ENCODE data around the gene CACNA2D2. TPM values are rescaled to one million over a fixed set of nuclear protein-coding genes. Genes with fewer than 3 reads are reported as not detected.

The CACNA2D2 gene
- total RNA-seq = 0.22 TPM in 1 of 2 replicates, not detected in the other

GRCh38 chr3:50503504-50504342 is at the start of gene CACNA2D2:
Gene CACNA2D2, minus strand, starts transcription at chr3:50503634. Its CDS starts 211 bp downstream, at chr3:50503423.

GRCh38 chr3:50358911-50359759 is 144.3 kb downstream of the CACNA2D2 start, which contains the start of gene TMEM115:
Gene TMEM115, minus strand, starts transcription at chr3:50359521. Its CDS starts 458 bp downstream, at chr3:50359063.

GRCh38 chr3:50350527-50351322 is 152.7 kb downstream of the CACNA2D2 start, which contains the start of the genes CYB561D2 and NPRL2:
Gene CYB561D2, plus strand, starts transcription at chr3:50350862. Its CDS starts 572 bp downstream, at chr3:50351434.
Gene NPRL2, minus strand, starts transcription at chr3:50350775. Its CDS starts 123 bp downstream, at chr3:50350652.

GRCh38 chr3:50345586-50346234 is 157.7 kb downstream of the CACNA2D2 start, which contains the start of gene ZMYND10:
Gene ZMYND10, minus strand, starts transcription at chr3:50345732. Its CDS starts 153 bp downstream, at chr3:50345579.

GRCh38 chr3:50340448-50341329 is 162.7 kb downstream of the CACNA2D2 start, which contains the start of gene RASSF1:
Gene RASSF1, minus strand, starts transcription at chr3:50340836. Its CDS starts 31 bp downstream, at chr3:50340805.

GRCh38 chr3:50327943-50328691 is 175.3 kb downstream of the CACNA2D2 start, which contains the start of gene TUSC2:
Gene TUSC2, minus strand, starts transcription at chr3:50328223. Its CDS starts 124 bp downstream, at chr3:50328099.

GRCh38 chr3:50322386-50323091 is 180.9 kb downstream of the CACNA2D2 start, which contains the start of gene HYAL2:
Gene HYAL2, minus strand, starts transcription at chr3:50322745. Its CDS starts 2,256 bp downstream, at chr3:50320489.

Small RNA genes within 50 kb of the gene (small RNA-seq; reads per million reads assigned to genes)
- not detected for gene RNA5SP131

Other genes starting within 250 kb of the CACNA2D2 start
- gene SEMA3B, start 234.5 kb downstream of the CACNA2D2 start, total RNA-seq = 16.5 and 24.4 TPM in 2 replicates
- gene LSMEM2, start 224.5 kb downstream of the CACNA2D2 start, total RNA-seq = 0.13 and 0.22 TPM in 2 replicates
- gene IFRD2, start 211.2 kb downstream of the CACNA2D2 start, total RNA-seq = 41.7 and 52.7 TPM in 2 replicates
- 1.8 and 3.3 TPM in 2 replicates for gene HYAL3, start 204.2 kb downstream of the CACNA2D2 start, total RNA-seq
- 4.3 and 5.6 TPM in 2 replicates for gene NAA80, start 204.2 kb downstream of the CACNA2D2 start, total RNA-seq
- gene HYAL1, start 200.1 kb downstream of the CACNA2D2 start, total RNA-seq = 14.5 and 15.5 TPM in 2 replicates
- 25.9 and 27.8 TPM in 2 replicates for gene HYAL2, start 180.9 kb downstream of the CACNA2D2 start, total RNA-seq
- 11.1 and 14.5 TPM in 2 replicates for gene TUSC2, start 175.4 kb downstream of the CACNA2D2 start, total RNA-seq
- gene RASSF1, start 162.8 kb downstream of the CACNA2D2 start, total RNA-seq = 19.1 and 21.7 TPM in 2 replicates
- 2.0 and 4.2 TPM in 2 replicates for gene ZMYND10, start 157.9 kb downstream of the CACNA2D2 start, total RNA-seq
- 15.8 and 17.5 TPM in 2 replicates for gene NPRL2, start 152.9 kb downstream of the CACNA2D2 start, total RNA-seq
- gene CYB561D2, start 152.8 kb downstream of the CACNA2D2 start, total RNA-seq = 17.8 and 18.3 TPM in 2 replicates
- gene TMEM115, start 144.1 kb downstream of the CACNA2D2 start, total RNA-seq = 40.9 and 47.1 TPM in 2 replicates
- 18.4 and 21.8 TPM in 2 replicates for gene C3orf18, start 64.1 kb upstream of the CACNA2D2 start, total RNA-seq
- gene HEMK1, start 65.9 kb upstream of the CACNA2D2 start, total RNA-seq = 11.1 and 12.2 TPM in 2 replicates
- 0.76 and 1.3 TPM in 2 replicates for gene CISH, start 108.1 kb upstream of the CACNA2D2 start, total RNA-seq
- 41.3 and 42.7 TPM in 2 replicates for gene MAPKAPK3, start 113.5 kb upstream of the CACNA2D2 start, total RNA-seq
- 0.26 and 0.32 TPM in 2 replicates for gene DOCK3, start 171.3 kb upstream of the CACNA2D2 start, total RNA-seq